HEK293 (cell line): Measurements from ENCODE around the gene LSM14B.

Experiments
- EGR2 ChIP-seq: fragments of 450-650 bp; formaldehyde crosslinking; IDR thresholded peaks from 2 replicates; pipeline ENCODE4 v1.5.1; 2016; ENCODE audit warnings: low read depth, missing biosample characterization, missing genetic modification characterization
- GFI1B ChIP-seq: fragments of 450-650 bp; formaldehyde crosslinking; IDR thresholded peaks from 2 replicates; pipeline ENCODE4 v1.5.1; 2016; ENCODE audit warnings: missing biosample characterization, missing genetic modification characterization
- GLIS1 ChIP-seq: fragments of 450-650 bp; formaldehyde crosslinking; IDR thresholded peaks from 2 replicates; pipeline ENCODE4 v1.5.1; 2016; ENCODE audit warnings: missing biosample characterization, missing genetic modification characterization
- HOXC10 ChIP-seq: sonication (generic); formaldehyde crosslinking; IDR thresholded peaks from 2 replicates; pipeline ENCODE4 v1.8.1; 2023; ENCODE audit warnings: mild to moderate bottlenecking, missing genetic modification reagents
- KLF9 ChIP-seq: fragments of 450-650 bp; formaldehyde crosslinking; IDR thresholded peaks from 2 replicates; pipeline ENCODE4 v1.5.1; 2016; ENCODE audit warnings: missing biosample characterization, missing genetic modification characterization, low read depth
- OVOL3 ChIP-seq: fragments of 450-650 bp; formaldehyde crosslinking; IDR thresholded peaks from 2 replicates; pipeline ENCODE4 v1.5.1; 2016; ENCODE audit warnings: missing biosample characterization, missing genetic modification characterization
- SCRT2 ChIP-seq: fragments of 450-650 bp; formaldehyde crosslinking; IDR thresholded peaks from 2 replicates; pipeline ENCODE4 v1.5.1; 2016; ENCODE audit warnings: missing biosample characterization, missing genetic modification characterization
- TCF7L2 ChIP-seq: IDR thresholded peaks from 2 replicates; pipeline ENCODE4 v1.6.1; 2011; ENCODE audit warnings: low read depth, mild to moderate bottlenecking, inconsistent platforms, low read length, moderate library complexity, borderline replicate concordance
- YY2 ChIP-seq: fragments of 450-650 bp; formaldehyde crosslinking; IDR thresholded peaks from 2 replicates; pipeline ENCODE4 v1.5.1; 2016; ENCODE audit warnings: missing biosample characterization, missing genetic modification characterization
- ZBTB11 ChIP-seq: fragments of 450-650 bp; formaldehyde crosslinking; conservative IDR thresholded peaks from 2 replicates; pipeline ENCODE4 v1.5.1; 2016; ENCODE audit warnings: low read depth, missing biosample characterization, missing genetic modification characterization
- ZBTB26 ChIP-seq: fragments of 450-650 bp; formaldehyde crosslinking; optimal IDR thresholded peaks from 2 replicates; pipeline ENCODE3; 2016; ENCODE audit warnings: missing biosample characterization, mild to moderate bottlenecking, missing genetic modification characterization
- ZNF16 ChIP-seq: fragments of 450-650 bp; formaldehyde crosslinking; IDR thresholded peaks from 2 replicates; pipeline ENCODE4 v1.5.1; 2016; ENCODE audit warnings: low read depth, missing biosample characterization, missing genetic modification characterization
- ZNF175 ChIP-seq: fragments of 450-650 bp; formaldehyde crosslinking; IDR thresholded peaks from 2 replicates; pipeline ENCODE4 v1.5.1; 2016; ENCODE audit warnings: missing biosample characterization, missing genetic modification characterization
- ZNF223 ChIP-seq: fragments of 450-650 bp; formaldehyde crosslinking; IDR thresholded peaks from 2 replicates; pipeline ENCODE4 v1.5.1; 2016; ENCODE audit warnings: missing biosample characterization, missing genetic modification characterization
- ZNF26 ChIP-seq: fragments of 450-650 bp; formaldehyde crosslinking; IDR thresholded peaks from 2 replicates; pipeline ENCODE4 v1.5.1; 2016; ENCODE audit warnings: missing biosample characterization, missing genetic modification characterization
- ZNF280D ChIP-seq: fragments of 450-650 bp; formaldehyde crosslinking; IDR thresholded peaks from 2 replicates; pipeline ENCODE4 v1.5.1; 2016; ENCODE audit warnings: missing biosample characterization, missing genetic modification characterization
- ZNF292 ChIP-seq: fragments of 450-650 bp; formaldehyde crosslinking; IDR thresholded peaks from 2 replicates; pipeline ENCODE4 v1.5.1; 2016; ENCODE audit warnings: low read depth, missing biosample characterization, missing genetic modification characterization, borderline replicate concordance
- ZNF37A ChIP-seq: fragments of 450-650 bp; IDR thresholded peaks from 2 replicates; pipeline ENCODE4 v1.5.1; 2018; ENCODE audit warnings: missing biosample characterization, missing genetic modification characterization
- ZNF394 ChIP-seq: fragments of 450-650 bp; formaldehyde crosslinking; IDR thresholded peaks from 2 replicates; pipeline ENCODE4 v1.5.1; 2016; ENCODE audit warnings: missing biosample characterization, missing genetic modification characterization, mild to moderate bottlenecking, moderate library complexity, borderline replicate concordance
- ZNF513 ChIP-seq: fragments of 450-650 bp; IDR thresholded peaks from 2 replicates; pipeline ENCODE4 v1.5.1; 2018; ENCODE audit warnings: missing biosample characterization, missing genetic modification characterization
- ZNF555 ChIP-seq: fragments of 450-650 bp; formaldehyde crosslinking; conservative IDR thresholded peaks from 2 replicates; pipeline ENCODE4 v1.5.1; 2017; ENCODE audit warnings: missing biosample characterization, mild to moderate bottlenecking, missing genetic modification characterization, inconsistent platforms
- ZNF561 ChIP-seq: fragments of 450-650 bp; IDR thresholded peaks from 2 replicates; pipeline ENCODE4 v1.5.1; 2018; ENCODE audit warnings: missing biosample characterization, missing genetic modification characterization, borderline replicate concordance
- ZNF600 ChIP-seq: fragments of 450-650 bp; formaldehyde crosslinking; IDR thresholded peaks from 2 replicates; pipeline ENCODE4 v1.5.1; 2016; ENCODE audit warnings: missing biosample characterization, missing genetic modification characterization
- ZNF645 ChIP-seq: fragments of 450-650 bp; formaldehyde crosslinking; IDR thresholded peaks from 2 replicates; pipeline ENCODE4; 2016; ENCODE audit warnings: missing biosample characterization, missing genetic modification characterization
- ZNF658 ChIP-seq: fragments of 450-650 bp; formaldehyde crosslinking; IDR thresholded peaks from 2 replicates; pipeline ENCODE4; 2016; ENCODE audit warnings: missing biosample characterization, missing genetic modification characterization
- ZNF776 ChIP-seq: fragments of 450-650 bp; formaldehyde crosslinking; IDR thresholded peaks from 2 replicates; pipeline ENCODE4 v1.5.0; 2017; ENCODE audit warnings: missing biosample characterization, missing genetic modification characterization, borderline replicate concordance

LSM14B gene

GRCh38 chr20:62182469-62183425, 60.5 kb downstream of the LSM14B start, which contains the start of gene MTG2 (continued):
- no peak for TF ChIP-seq ZNF555 (tag by site-specific recombination)
- no peak for TF ChIP-seq ZNF645 (tag by site-specific recombination)
- no peak for TF ChIP-seq ZNF16 (tag by site-specific recombination)
- TF ChIP-seq ZNF600 (tag by site-specific recombination) = peak; percentile 98
- no peak for TF ChIP-seq HOXC10
- TF ChIP-seq ZBTB26 (tag by site-specific recombination) = peak; percentile 66
- TF ChIP-seq OVOL3 (tag by site-specific recombination) = no peak
- no peak for TF ChIP-seq TCF7L2
- peak; percentile 56 for TF ChIP-seq GLIS1 (tag by site-specific recombination)
- no peak for TF ChIP-seq SCRT2 (tag by site-specific recombination)
- TF ChIP-seq ZNF394 = peak; percentile 77; the same call in 1 of the 2 replicates
- TF ChIP-seq KLF9 (tag by site-specific recombination) = no peak; the same call in 1 of the 2 replicates
- TF ChIP-seq ZNF37A = no peak
- no peak for TF ChIP-seq ZNF658 (tag by site-specific recombination)
- TF ChIP-seq ZNF776 (tag by site-specific recombination) = no peak
- TF ChIP-seq EGR2 (tag by site-specific recombination) = peak; percentile 13; the same call in 1 of the 2 replicates
- TF ChIP-seq ZNF223 = no peak
- TF ChIP-seq ZBTB11 = peak; percentile 96
- TF ChIP-seq YY2 = no peak
- TF ChIP-seq ZNF292 (tag by site-specific recombination) = no peak
- TF ChIP-seq ZNF561 (tag by site-specific recombination) = peak; percentile 22; the same call in 1 of the 2 replicates
- TF ChIP-seq ZNF175 (tag by site-specific recombination) = no peak
- TF ChIP-seq ZNF513 (tag by site-specific recombination) = no peak
- TF ChIP-seq ZNF280D (tag by site-specific recombination) = no peak
- TF ChIP-seq ZNF26 (tag by site-specific recombination) = no peak
- no peak for TF ChIP-seq GFI1B (tag by site-specific recombination)
